GM18951 (cell line): Measurements from ENCODE around the gene GGA2.
"Not testable (repeated sequence)": the region's sequence is repeated elsewhere in the genome, so short reads cannot be mapped to it uniquely, and the experiment has no call there.

Experiments
- POLR2A ChIP-seq: IDR thresholded peaks from 4 replicates; pipeline ENCODE4 v1.6.1; 2011; ENCODE audit warnings: mild to moderate bottlenecking; ENCODE audit not compliant: insufficient read length, insufficient read depth; ENCODE audit errors: extremely low read depth
- in situ Hi-C: fragments of 300-500 bp; cut with MboI; formaldehyde crosslinking; loops from one replicate; pipeline ENCODE4 v1.12.0; 2022; ENCODE audit warnings: low sequenced_read_pairs, mixed read lengths, inconsistent platforms; ENCODE audit not compliant: unreplicated experiment

Gene GGA2, protein sequence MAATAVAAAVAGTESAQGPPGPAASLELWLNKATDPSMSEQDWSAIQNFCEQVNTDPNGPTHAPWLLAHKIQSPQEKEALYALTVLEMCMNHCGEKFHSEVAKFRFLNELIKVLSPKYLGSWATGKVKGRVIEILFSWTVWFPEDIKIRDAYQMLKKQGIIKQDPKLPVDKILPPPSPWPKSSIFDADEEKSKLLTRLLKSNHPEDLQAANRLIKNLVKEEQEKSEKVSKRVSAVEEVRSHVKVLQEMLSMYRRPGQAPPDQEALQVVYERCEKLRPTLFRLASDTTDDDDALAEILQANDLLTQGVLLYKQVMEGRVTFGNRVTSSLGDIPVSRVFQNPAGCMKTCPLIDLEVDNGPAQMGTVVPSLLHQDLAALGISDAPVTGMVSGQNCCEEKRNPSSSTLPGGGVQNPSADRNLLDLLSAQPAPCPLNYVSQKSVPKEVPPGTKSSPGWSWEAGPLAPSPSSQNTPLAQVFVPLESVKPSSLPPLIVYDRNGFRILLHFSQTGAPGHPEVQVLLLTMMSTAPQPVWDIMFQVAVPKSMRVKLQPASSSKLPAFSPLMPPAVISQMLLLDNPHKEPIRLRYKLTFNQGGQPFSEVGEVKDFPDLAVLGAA

DNA sequence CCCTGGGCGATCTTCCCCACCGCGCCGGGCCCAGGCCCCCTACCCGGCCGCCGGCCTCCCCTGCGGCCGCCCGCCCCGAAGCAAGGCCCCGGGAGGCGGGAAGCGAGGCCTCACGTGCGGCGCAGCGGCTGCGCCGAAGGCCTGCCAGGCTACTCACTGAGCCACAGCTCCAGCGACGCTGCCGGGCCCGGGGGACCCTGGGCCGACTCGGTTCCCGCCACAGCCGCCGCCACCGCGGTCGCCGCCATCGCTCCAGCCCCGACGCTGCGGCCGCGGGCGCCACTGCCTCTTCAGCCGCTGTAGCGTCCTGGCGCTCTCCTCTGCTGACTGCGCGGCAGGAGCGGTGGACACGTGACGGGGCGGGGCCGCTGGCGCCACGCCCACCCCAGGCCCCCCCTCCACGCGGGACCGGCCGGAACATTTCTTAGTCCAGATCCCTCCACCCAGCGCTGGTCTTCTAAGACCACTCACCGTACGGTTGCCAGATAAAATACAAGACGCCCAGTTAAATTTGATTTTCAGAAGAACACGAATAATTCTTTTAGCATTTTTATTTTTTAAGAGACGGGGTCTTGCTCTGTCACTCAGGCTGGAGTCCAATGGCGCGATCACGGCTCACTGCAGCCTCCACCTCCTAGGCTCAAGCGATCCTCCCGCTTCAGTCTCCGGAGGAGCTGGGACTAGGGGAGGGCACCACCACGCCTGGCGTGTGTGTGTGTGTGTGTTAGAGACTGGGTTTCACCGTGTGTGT is at the start of gene GGA2:
GGA2 (minus strand) TSS at position 331 of the 751 bp plus-strand sequence; CDS start at position 248, 83 bp downstream.
- TF ChIP-seq POLR2A: peak; percentile 92
- in situ Hi-C loops: no loop called here

DNA sequence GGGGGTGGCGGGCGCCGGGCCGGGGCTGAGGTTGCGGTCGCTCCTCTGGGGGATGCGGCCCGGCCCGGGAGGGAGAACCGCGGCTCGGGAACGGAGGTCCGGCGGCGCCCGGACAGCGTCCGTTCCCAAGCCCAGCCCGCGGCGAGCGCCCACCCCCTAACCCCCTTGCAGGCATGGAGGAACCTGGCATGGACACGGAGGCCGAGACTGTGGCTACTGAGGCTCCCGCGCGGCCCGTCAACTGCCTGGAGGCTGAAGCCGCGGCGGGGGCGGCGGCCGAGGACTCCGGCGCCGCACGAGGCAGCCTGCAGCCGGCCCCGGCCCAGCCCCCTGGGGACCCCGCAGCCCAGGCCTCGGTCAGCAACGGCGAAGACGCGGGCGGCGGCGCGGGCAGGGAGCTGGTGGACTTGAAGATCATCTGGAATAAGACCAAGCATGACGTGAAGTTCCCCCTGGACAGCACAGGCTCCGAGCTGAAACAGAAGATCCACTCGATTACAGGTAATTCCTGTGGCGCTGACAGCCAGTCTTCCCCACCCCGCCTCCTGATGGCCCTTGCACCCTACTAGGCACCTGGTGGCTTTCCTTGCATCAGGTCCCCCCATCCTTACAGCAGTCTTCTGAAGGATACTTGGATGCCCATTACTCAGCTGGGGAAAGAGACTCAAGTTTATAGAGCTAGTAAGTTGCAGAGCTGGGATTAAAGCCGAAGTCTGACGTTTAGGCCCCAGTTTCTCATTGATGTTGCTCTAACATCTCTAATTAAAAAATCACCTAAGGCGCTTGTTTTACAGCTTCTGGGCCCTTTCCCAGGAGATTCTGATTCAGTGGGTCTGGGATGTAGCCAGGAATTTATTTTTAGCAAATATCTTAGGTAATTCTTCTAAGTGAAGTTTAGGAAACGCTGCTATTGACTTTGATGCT is 47.7 kb upstream of the GGA2 start:
- no peak for TF ChIP-seq POLR2A
- in situ Hi-C loops: no loop called here

DNA sequence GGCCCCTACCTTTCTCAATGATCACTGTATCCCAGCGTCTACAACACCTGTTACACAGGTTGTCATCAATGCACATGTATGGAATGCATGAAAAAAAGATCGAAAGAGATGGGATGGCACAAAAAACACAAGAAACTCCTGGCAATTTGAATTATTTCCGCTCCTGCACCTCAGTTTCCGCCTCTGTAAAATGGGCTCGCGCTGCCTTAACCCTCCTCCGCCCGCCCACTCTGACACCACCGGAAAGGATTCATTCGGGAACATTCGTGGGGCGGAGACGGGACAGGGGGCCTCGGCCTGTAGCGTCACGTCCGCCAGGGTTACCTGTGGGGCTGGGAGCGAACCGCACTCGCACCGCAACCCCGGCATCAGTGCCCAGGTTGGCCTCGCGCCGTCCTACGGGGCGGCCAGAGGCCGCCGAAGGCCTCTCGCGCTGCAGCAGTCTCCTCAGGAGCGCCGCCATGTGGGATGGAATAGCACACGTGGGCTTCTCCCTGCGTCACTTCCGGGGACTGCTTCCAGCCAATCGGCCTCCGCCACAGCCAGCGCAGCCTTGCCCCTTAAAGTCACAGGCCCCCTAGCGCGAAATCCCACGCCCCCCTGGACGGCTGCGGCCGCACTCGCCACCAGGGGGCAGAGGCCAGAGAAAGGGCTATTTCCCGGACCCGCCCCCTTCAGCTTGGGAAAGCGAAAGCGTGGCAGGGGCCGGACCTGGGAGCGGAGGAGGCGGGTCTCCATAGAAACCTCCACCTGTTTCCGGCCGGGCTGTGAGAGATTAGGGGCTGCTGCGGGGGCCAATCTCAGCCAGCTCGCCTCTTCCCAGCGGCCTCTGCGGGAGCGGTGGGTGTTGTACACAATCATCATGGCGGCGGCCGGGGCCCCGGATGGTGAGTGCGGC is 46.8 kb upstream of the GGA2 start, which contains the start of the genes EARS2 and UBFD1:
EARS2 (minus strand) TSS at position 470 of the 898 bp plus-strand sequence; CDS start at position 463, 7 bp downstream.
UBFD1 (plus strand) TSS at position 847 of the 898 bp plus-strand sequence; CDS start at position 863, 16 bp downstream.
- TF ChIP-seq POLR2A: peak; percentile 69
- in situ Hi-C loops: no loop called here

DNA sequence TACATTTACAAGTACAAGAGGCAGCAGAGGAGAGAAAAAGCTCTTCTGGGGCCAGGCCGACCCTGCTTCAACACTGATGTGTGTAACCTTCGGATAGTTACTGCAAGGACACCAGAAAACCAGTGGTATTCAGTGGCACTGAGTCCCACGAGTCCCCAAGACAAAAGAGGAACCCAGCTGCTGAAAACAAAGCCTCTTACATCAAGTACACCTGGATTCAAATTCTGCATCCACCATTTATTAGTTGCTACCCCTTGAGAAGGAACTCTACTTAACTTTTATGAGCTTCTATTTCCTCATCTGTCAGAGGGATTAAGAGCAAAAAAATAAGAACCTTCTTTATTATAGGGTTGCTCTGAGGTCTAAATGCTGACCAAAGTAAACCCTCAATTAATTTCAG is 44.2 kb upstream of the GGA2 start:
- no peak for TF ChIP-seq POLR2A
- in situ Hi-C loops: no loop called here

DNA sequence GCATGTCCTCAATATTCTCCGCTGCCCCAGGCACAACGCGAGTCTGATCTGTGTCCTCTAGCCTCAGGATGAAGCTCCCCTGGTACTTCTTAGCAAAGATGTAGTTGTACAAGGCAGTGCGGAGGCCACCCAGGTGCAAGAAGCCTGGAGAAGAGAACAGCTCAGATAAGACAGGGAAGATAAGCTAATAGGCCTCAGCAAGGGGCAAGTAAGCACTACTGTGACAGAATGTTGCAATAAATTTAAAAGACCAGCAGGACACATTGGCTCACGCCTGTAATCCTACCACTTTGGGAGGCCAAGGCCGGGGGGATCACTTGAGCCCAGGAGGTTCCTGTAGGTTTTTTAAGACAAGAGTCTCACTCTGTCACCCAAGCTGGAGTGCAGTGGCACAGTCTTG is 41.9 kb upstream of the GGA2 start:
- in situ Hi-C loops: no loop called here

DNA sequence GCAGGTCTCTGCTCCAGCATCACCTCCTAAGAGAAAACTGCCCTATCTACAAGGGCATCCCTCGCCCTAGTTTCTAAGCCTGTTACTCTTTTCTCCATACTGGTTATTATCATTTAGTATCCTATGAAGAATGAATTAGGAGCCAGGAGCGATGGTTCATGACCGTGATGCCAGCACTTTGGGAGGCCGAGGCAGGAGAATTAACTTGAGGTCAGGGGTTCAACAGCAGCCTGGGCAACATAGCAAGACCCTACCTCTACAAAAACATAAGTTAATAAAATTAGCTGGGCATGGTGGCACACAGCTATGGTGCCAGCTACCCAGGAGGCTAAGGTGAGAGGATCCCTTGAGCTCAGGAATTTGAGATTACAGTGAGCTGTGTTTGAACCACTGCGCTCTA is 39.6 kb upstream of the GGA2 start:
- no peak for TF ChIP-seq POLR2A
- in situ Hi-C loops: no loop called here

More for the DNA sequence above, 41.9 kb upstream of the GGA2 start:
- TF ChIP-seq POLR2A: no peak

DNA sequence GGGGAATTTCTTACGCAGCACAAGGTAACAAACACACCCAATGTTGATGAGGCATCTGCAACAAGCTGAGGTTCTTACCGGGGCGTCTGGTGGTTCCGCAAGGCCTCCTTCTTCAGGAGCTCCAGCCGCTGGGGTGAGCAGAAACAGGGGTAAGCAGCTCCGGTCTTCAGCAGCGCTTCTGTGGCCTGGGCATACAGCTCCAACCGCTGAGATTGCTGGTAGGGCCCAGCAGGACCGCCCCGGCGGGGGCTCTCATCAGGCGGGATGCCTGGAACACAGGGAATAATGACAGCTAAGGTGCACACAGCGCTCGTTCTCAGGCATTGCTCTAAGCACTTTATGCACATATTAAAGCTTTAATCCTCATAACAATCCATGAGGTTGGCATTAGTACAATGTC is 34.1 kb upstream of the GGA2 start:
- no peak for TF ChIP-seq POLR2A
- in situ Hi-C loops: no loop called here

DNA sequence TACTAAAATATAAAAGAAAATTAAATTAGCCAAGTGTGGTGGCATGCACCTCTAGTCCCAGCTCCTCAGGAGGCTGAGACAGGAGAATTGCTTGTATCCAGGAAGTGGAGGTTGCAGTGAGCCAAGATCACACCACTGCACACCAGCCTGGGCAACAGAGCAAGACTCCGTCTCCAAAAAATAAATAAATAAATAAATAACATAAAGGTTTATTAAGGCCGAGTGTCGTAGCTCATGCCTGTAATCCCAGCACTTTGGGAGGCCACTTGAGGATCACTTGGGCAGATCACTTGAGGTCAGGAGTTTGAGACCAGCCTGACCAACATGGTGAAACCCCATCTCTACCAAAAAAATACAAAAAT is 30.5 kb upstream of the GGA2 start:
- in situ Hi-C loops: not testable (repeated sequence)

DNA sequence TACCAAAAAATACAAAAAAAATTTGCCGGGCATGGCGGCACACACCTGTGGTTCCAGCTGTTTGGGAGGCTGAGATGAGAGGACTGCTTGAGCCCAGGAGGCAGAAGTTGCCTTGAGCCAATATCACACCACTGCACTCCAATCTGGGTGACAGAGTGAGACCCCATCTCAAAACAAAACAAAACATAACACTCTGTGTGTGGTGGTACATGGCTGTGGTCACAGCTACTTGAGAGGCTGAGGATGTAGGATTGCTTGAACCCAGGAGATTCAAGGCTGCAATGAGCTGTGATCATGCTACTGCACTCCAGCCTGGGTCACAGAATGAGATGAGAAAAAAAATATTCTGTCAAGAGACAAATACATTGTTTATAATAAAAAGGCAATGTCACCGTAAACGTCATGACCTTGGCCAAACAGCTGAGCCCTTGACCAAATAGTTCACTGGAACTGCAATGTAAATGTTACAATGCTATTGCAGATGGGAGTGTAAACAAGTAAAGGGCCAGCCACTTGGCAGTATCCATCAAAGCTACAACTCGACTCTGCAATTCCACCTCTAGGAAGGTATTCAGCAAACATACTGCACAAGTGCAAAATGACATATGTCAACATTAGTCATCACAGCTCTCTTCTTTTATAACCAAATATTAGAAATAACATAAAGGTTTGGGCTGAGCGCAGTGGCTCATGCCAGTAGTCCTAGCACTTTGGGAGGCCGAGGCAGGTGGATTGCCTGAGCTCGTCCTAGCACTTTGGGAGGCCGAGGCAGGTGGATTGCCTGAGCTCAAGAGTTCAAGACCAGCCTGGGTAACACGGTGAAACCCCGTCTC is 29.9 kb upstream of the GGA2 start:
- in situ Hi-C loops: no loop called here
- TF ChIP-seq POLR2A: no peak

DNA sequence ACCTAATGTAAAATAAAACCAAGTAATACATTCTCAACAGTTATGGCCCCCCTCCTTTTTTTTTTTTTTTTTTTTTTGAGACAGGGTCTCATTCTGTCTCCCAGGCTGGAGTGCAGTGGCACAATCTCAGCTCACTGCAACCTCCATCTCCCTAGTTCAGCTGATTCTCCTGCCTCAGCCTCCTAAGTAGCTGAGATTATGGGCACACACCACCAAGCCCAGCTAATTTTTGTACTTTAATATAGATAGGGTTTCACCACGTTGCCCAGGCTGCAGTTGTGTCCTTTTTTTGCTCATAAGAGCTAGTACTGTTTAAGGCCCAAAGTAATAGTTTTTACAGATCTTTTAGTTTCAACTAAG is 28.6 kb upstream of the GGA2 start:
- TF ChIP-seq POLR2A: no peak

DNA sequence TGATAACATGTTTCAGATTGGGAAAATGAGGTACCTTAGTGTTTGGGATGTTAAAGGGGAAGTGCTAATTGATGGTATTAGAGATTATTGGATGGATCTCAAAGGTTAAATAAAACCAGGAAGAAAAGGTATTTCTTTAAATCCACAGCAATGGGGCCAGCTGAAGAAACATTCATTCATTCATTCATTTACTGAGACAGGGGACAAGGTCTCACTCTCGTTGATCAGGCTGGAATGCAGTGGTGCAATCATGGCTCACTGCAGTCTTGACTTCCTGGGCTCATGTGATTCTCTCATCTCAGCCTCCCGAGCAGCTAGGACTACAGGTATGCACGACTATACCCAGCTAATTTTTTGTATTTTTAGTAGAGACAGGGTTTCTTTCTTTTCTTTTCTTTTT is 27.1 kb upstream of the GGA2 start:
- in situ Hi-C loops: no loop called here
- no peak for TF ChIP-seq POLR2A

More for the DNA sequence above, 28.6 kb upstream of the GGA2 start:
- in situ Hi-C loops: no loop called here
